Measurements from ENCODE around the gene ZNF136. TPM values are rescaled to one million over a fixed set of nuclear protein-coding genes. Genes with fewer than 3 reads are reported as not detected.

ZNF136 gene
- total and polyA plus RNA-seq, 10 of the 15 experiments (the other 5 are each of a cell fraction or from before 2014, with no cell fraction given) = 2.8 to 7.8 (median 6.7) TPM

- Histone ChIP-seq H3K9ac (ENCODE audit: control insufficient read depth, insufficient read depth, low read length) (no peak overlapping the region), H3K27ac (ENCODE audit: control insufficient read depth, insufficient read depth) (no peak overlapping the region), H3K9me3 (replicated peaks; ENCODE audit: control insufficient read depth, insufficient read depth, low read length) (peaks cover 1% of the 10 kb centered on the region), H2AFZ (ENCODE audit: control insufficient read depth, low read depth, low read length) (no peak overlapping the region), H3K4me1 (ENCODE audit: control insufficient read depth, insufficient read depth, low read length) (no peaks in the 10 kb centered on the region), H3K79me2 (ENCODE audit: control insufficient read depth, insufficient read depth, low read length) (no peaks in the 10 kb centered on the region), H3K4me2 (ENCODE audit: control insufficient read depth, insufficient read depth) (no peak overlapping the region), H3K36me3 (ENCODE audit: control insufficient read depth in 2 of 2, insufficient read depth in 2 of 2, low read length in 1 of 2) (no peaks in the 10 kb centered on the region), H4K20me1 (ENCODE audit: control insufficient read depth, insufficient read depth) (no peaks in the 10 kb centered on the region), H3K4me3 (no peak overlapping the region), H3K27me3 (replicated peaks in 1 of 2; ENCODE audit: control insufficient read depth in 2 of 2, insufficient read depth in 2 of 2, low read length in 1 of 2) (no peaks in the 10 kb centered on the region)
- SMC1A ChIA-PET (ENCODE audit: uncharacterized antibody, unreplicated experiment) = interaction anchor here (0.6 kb wide), 1 partner anchor 281 kb away, joined by 5 read pairs; no protein-coding TSS in a partner anchor
- FAIRE-seq (no peak), ATAC-seq (no peak), DNase-seq (ENCODE audit: low read depth, low spot score) (no peak)
- TF ChIP-seq GABPA (IDR thresholded peaks at IDR 0.05; ENCODE audit: low read depth) (no peak), RELB (IDR thresholded peaks at IDR 0.05; ENCODE audit: low read depth) (no peak), POLR2AphosphoS5 (IDR thresholded peaks at IDR 0.05; ENCODE audit: low read length) (no peak), CTCF (IDR thresholded peaks at IDR 0.05 in 2 of 3, conservative IDR thresholded peaks at IDR 0.05 in 1 of 3; ENCODE audit: control insufficient read depth in 2 of 3, extremely low read depth in 1 of 3, insufficient read depth in 1 of 3, low read depth in 3 of 3, low read length in 3 of 3) (no peak), RCOR1 (conservative IDR thresholded peaks at IDR 0.05; ENCODE audit: low read depth, low read length) (no peak), ZBTB4 (CRISPR knock-in tag; IDR thresholded peaks at IDR 0.05) (no peak), EGR1 (IDR thresholded peaks at IDR 0.05; ENCODE audit: borderline replicate concordance in 1 of 2, low read depth in 2 of 2, low read length in 2 of 2) (no peak), POLR2AphosphoS2 (IDR thresholded peaks at IDR 0.05; ENCODE audit: low read depth, low read length) (no peak), ZNF274 (IDR thresholded peaks at IDR 0.05; ENCODE audit: insufficient read depth, insufficient read length) (no peak), MYC (IDR thresholded peaks at IDR 0.05; ENCODE audit: insufficient read depth, insufficient read length, insufficient replicate concordance, low read length, severe bottlenecking) (no peak), ZBED1 (IDR thresholded peaks at IDR 0.05; ENCODE audit: borderline replicate concordance) (no peak), BMI1 (IDR thresholded peaks at IDR 0.05; ENCODE audit: borderline replicate concordance) (no peak), SP1 (IDR thresholded peaks at IDR 0.05; ENCODE audit: low read depth, low read length) (no peak), NKRF (conservative IDR thresholded peaks at IDR 0.05) (no peak), ZNF622 (IDR thresholded peaks at IDR 0.05) (no peak), IRF4 (IDR thresholded peaks at IDR 0.05; ENCODE audit: low read depth, low read length) (no peak), NR2C1 (IDR thresholded peaks at IDR 0.05) (no peak)
- POLR2A ChIA-PET = no interaction called here
- intact Hi-C loops (cut with micrococcal nuclease; ENCODE audit: unreplicated experiment) (no loop called here), in situ Hi-C loops (cut with MboI) (no loop called here)
- CTCF ChIA-PET = no interaction called here
- no TSS peak for BruUV-seq (replicated peaks)
- WGBS (ENCODE audit: insufficient coverage, insufficient replicate concordance, low lambda C conversion rate, missing lambda C conversion rate) = 95% methylated on average over 2 of the region's 2 CpGs
- RAD21 ChIA-PET (ENCODE audit: unreplicated experiment) = no interaction called here
These were observed 45.3 kb downstream of the ZNF136 start for GRCh38 chr19:12208221-12208620.
